H1 (cell line): Measurements from ENCODE around the gene OGDH. TPM values are rescaled to one million over a fixed set of nuclear protein-coding genes. Genes with fewer than 3 reads are reported as not detected.

ENCODE experiments used
- CTCF ChIA-PET: fragments of 300-600 bp; sonication (Branson Sonifier 250); formaldehyde crosslinking; loops from one replicate; lab custom pipeline; 2021; ENCODE audit not compliant: partially characterized antibody; lab: Charles Lee
- POLR2A ChIA-PET: fragments of 300-600 bp; sonication (Branson Sonifier 250); formaldehyde crosslinking; loops from one replicate; lab custom pipeline; 2021; ENCODE audit warnings: inconsistent platforms; ENCODE audit not compliant: partially characterized antibody; lab: Charles Lee
- DNase-seq, 2 experiments: peaks; one replicate each; pipeline versions ENCODE4 v3.0.0 to v3.0.0-alpha.2; 2010 to 2022; ENCODE audit warnings: low spot score in 2 of 2, low read depth in 1 of 2, mixed read lengths in 1 of 2
- FAIRE-seq: peaks from 2 replicates; lab custom pipeline; 2011; peaks lifted over from hg19 to GRCh38; lab: Jason Lieb, UNC
- H2AFZ ChIP-seq: 2 replicates; pipeline ENCODE4 v1.8.1; 2012; ENCODE audit warnings: low read length, inconsistent platforms
- H2AK5ac ChIP-seq: 2 replicates; pipeline ENCODE4 v1.6.1; 2013; ENCODE audit warnings: low read depth, low read length
- H2BK120ac ChIP-seq: replicated peaks from 2 replicates; pipeline ENCODE3; 2013; ENCODE audit warnings: low read depth, low read length, inconsistent platforms
- H2BK12ac ChIP-seq: 2 replicates; pipeline ENCODE4 v1.6.1; 2013; ENCODE audit warnings: low read depth, low read length
- H2BK15ac ChIP-seq: 2 replicates; pipeline ENCODE4 v1.6.1; 2013; ENCODE audit warnings: low read length
- H2BK20ac ChIP-seq: 2 replicates; pipeline ENCODE4 v1.6.1; 2013; ENCODE audit warnings: low read length
- H2BK5ac ChIP-seq: 2 replicates; pipeline ENCODE4 v1.6.1; 2013; ENCODE audit warnings: low read depth, low read length
- H3K14ac ChIP-seq: 2 replicates; pipeline ENCODE4 v1.6.1; 2013; ENCODE audit warnings: inconsistent platforms; ENCODE audit not compliant: insufficient read length
- H3K18ac ChIP-seq: 2 replicates; pipeline ENCODE4 v1.6.1; 2013; ENCODE audit warnings: low read length; ENCODE audit errors: extremely low read depth
- H3K23ac ChIP-seq: 2 replicates; pipeline ENCODE4 v1.6.1; 2013; ENCODE audit warnings: inconsistent platforms; ENCODE audit not compliant: insufficient read length
- H3K23me2 ChIP-seq: 2 replicates; pipeline ENCODE4 v1.6.1; 2013; ENCODE audit warnings: low read depth, low read length
- H3K27ac ChIP-seq: 2 replicates; pipeline ENCODE4 v1.6.1; 2011; ENCODE audit warnings: low read depth, low read length, inconsistent platforms
- H3K27me3 ChIP-seq, 4 experiments: replicated peaks in 1 of 4; 1 replicate in 1 of 4; 2 replicates in 3 of 4; pipeline versions ENCODE4 v1.6.1 to v1.8.1; 2011 to 2013; ENCODE audit warnings: low read length in 3 of 4, mild to moderate bottlenecking in 3 of 4, inconsistent platforms in 2 of 4, mixed read lengths in 2 of 4, moderate library complexity in 1 of 4; ENCODE audit not compliant: control insufficient read depth in 3 of 4, insufficient read depth in 3 of 4; ENCODE audit errors: extremely low read depth in 1 of 4
- H3K36me3 ChIP-seq, 4 experiments: 2 replicates each; pipeline versions ENCODE4 v1.6.1 to v1.8.1; 2011 to 2013; ENCODE audit warnings: mild to moderate bottlenecking in 4 of 4, low read length in 3 of 4, moderate library complexity in 2 of 4, control low read depth in 1 of 4, inconsistent platforms in 1 of 4; ENCODE audit not compliant: insufficient read depth in 4 of 4, control insufficient read depth in 2 of 4
- H3K4ac ChIP-seq: replicated peaks from 2 replicates; pipeline ENCODE3; 2013; ENCODE audit warnings: low read length, low read depth, mixed read lengths, inconsistent platforms; ENCODE audit not compliant: insufficient read length
- H3K4me1 ChIP-seq, 4 experiments: replicated peaks in 1 of 4; 1 replicate in 1 of 4; 2 replicates in 3 of 4; pipeline versions ENCODE4 v1.6.1 to v1.8.1; 2011 to 2013; ENCODE audit warnings: low read length in 3 of 4, inconsistent platforms in 2 of 4, mixed read lengths in 1 of 4; ENCODE audit not compliant: insufficient read depth in 4 of 4, control insufficient read depth in 3 of 4
- H3K4me2 ChIP-seq, 2 experiments: 2 replicates each; pipeline versions ENCODE4 v1.6.1 to v1.8.1; 2011 to 2013; ENCODE audit warnings: low read depth in 2 of 2, low read length in 2 of 2, control low read depth in 1 of 2, inconsistent platforms in 1 of 2, mild to moderate bottlenecking in 1 of 2; ENCODE audit not compliant: insufficient read depth in 1 of 2
- H3K4me3 ChIP-seq, 4 experiments: fragments of 200-600, 300-600 bp in 1 of 4; sonication (generic), shearing (Covaris generic), sonication (Bioruptor Twin) in 1 of 4; 2 replicates each; pipeline versions ENCODE4 v1.5.1 to v1.8.1; 2011 to 2016; ENCODE audit warnings: low read length in 4 of 4, low read depth in 3 of 4, control low read depth in 2 of 4, inconsistent platforms in 2 of 4, mild to moderate bottlenecking in 2 of 4, mixed read lengths in 1 of 4, moderate library complexity in 1 of 4; ENCODE audit not compliant: insufficient read depth in 2 of 4; ENCODE audit errors: extremely low read depth in 1 of 4
- H3K56ac ChIP-seq: replicated peaks from 2 replicates; pipeline ENCODE3; 2013; ENCODE audit warnings: low read depth, mild to moderate bottlenecking, mixed read lengths, low read length, inconsistent platforms; ENCODE audit not compliant: insufficient read length
- H3K79me1 ChIP-seq: 2 replicates; pipeline ENCODE4 v1.6.1; 2013; ENCODE audit warnings: low read depth, low read length, control low read depth
- H3K79me2 ChIP-seq, 2 experiments: 2 replicates each; pipeline versions ENCODE4 v1.6.1 to v1.8.1; 2012 to 2013; ENCODE audit warnings: low read length in 2 of 2, mild to moderate bottlenecking in 2 of 2, inconsistent platforms in 1 of 2; ENCODE audit not compliant: insufficient read depth in 2 of 2, control insufficient read depth in 1 of 2
- H3K9ac ChIP-seq, 4 experiments: replicated peaks in 1 of 4; 1 replicate in 1 of 4; 2 replicates in 3 of 4; pipeline versions ENCODE4 v1.6.1 to v1.8.1; 2011 to 2013; ENCODE audit warnings: low read depth in 3 of 4, low read length in 3 of 4, control low read depth in 2 of 4, mild to moderate bottlenecking in 2 of 4, moderate library complexity in 2 of 4, inconsistent platforms in 1 of 4; ENCODE audit errors: extremely low read depth in 1 of 4
- H3K9me3 ChIP-seq, 2 experiments: 2 replicates each; pipeline versions ENCODE4 v1.6.1 to v1.8.1; 2012 to 2013; ENCODE audit warnings: mild to moderate bottlenecking in 2 of 2, moderate library complexity in 2 of 2, control low read depth in 1 of 2, inconsistent platforms in 1 of 2, low read depth in 1 of 2, low read length in 1 of 2, mixed read lengths in 1 of 2; ENCODE audit not compliant: insufficient read depth in 2 of 2
- H4K20me1 ChIP-seq, 2 experiments: replicated peaks in 1 of 2; 2 replicates each; pipeline versions ENCODE3 to v1.8.1; 2011 to 2013; ENCODE audit warnings: inconsistent platforms in 2 of 2, low read length in 2 of 2, mild to moderate bottlenecking in 1 of 2; ENCODE audit not compliant: insufficient read depth in 2 of 2, control insufficient read depth in 1 of 2
- H4K5ac ChIP-seq: 2 replicates; pipeline ENCODE4 v1.6.1; 2013; ENCODE audit warnings: low read length, low read depth, mixed read lengths, inconsistent platforms; ENCODE audit not compliant: insufficient read length
- H4K8ac ChIP-seq: 2 replicates; pipeline ENCODE4 v1.8.0; 2013; ENCODE audit warnings: mild to moderate bottlenecking, moderate library complexity, low read length, inconsistent platforms; ENCODE audit not compliant: insufficient read depth; ENCODE audit errors: extremely low read depth
- H4K91ac ChIP-seq: replicated peaks from 2 replicates; pipeline ENCODE3; 2013; ENCODE audit warnings: low read length, mixed read lengths, inconsistent platforms; ENCODE audit not compliant: insufficient read length
- BACH1 ChIP-seq: IDR thresholded peaks from 2 replicates; pipeline ENCODE4 v1.6.1; 2012; ENCODE audit warnings: low read length, improper control_type of control experiment
- CBX8 ChIP-seq: fragments of 300-800, 300-1000 bp; sonication (generic); IDR thresholded peaks from 2 replicates; pipeline ENCODE4 v1.7.1; 2016; ENCODE audit warnings: low read depth, low read length, borderline replicate concordance
- CEBPB ChIP-seq: IDR thresholded peaks from 2 replicates; pipeline ENCODE4 v1.6.1; 2012; ENCODE audit warnings: low read depth, low read length
- CHD1 ChIP-seq: IDR thresholded peaks from 2 replicates; pipeline ENCODE4 v1.6.1; 2012; ENCODE audit warnings: low read depth, low read length, improper control_type of control experiment
- GABPA ChIP-seq: IDR thresholded peaks from 2 replicates; pipeline ENCODE4 v1.6.1; 2011; ENCODE audit warnings: mild to moderate bottlenecking, low read length, moderate library complexity, borderline replicate concordance; ENCODE audit not compliant: insufficient read depth
- GTF2F1 ChIP-seq: IDR thresholded peaks from 2 replicates; pipeline ENCODE4 v1.6.1; 2012; ENCODE audit warnings: low read depth, low read length, improper control_type of control experiment, borderline replicate concordance
- HDAC6 ChIP-seq: IDR thresholded peaks from one replicate; pipeline ENCODE4 v1.7.1; 2012; ENCODE audit warnings: low read depth, mild to moderate bottlenecking, inconsistent platforms, low read length, moderate library complexity
- JUN ChIP-seq: IDR thresholded peaks from 2 replicates; pipeline ENCODE4 v1.6.1; 2011; ENCODE audit warnings: low read depth, mild to moderate bottlenecking, improper control_type of control experiment, low read length
- KDM1A ChIP-seq: fragments of 200-600, 300-600 bp; sonication (generic); IDR thresholded peaks from 2 replicates; pipeline ENCODE4 v1.7.1; 2016; ENCODE audit warnings: mild to moderate bottlenecking, low read length, borderline replicate concordance
- KDM4A ChIP-seq: IDR thresholded peaks from one replicate; pipeline ENCODE4 v1.7.1; 2012; ENCODE audit warnings: low read depth, mild to moderate bottlenecking, moderate library complexity, low read length, inconsistent platforms; ENCODE audit not compliant: severe bottlenecking
- NRF1 ChIP-seq: IDR thresholded peaks from 2 replicates; pipeline ENCODE4 v1.6.1; 2011; ENCODE audit warnings: mild to moderate bottlenecking, low read depth, low read length, improper control_type of control experiment
- POLR2A ChIP-seq, 2 experiments: IDR thresholded peaks; 1 replicate in 1 of 2; 2 replicates in 1 of 2; pipeline ENCODE4 v1.6.1; 2011; ENCODE audit warnings: low read depth in 2 of 2, low read length in 2 of 2, mild to moderate bottlenecking in 2 of 2; ENCODE audit errors: control extremely low read depth in 1 of 2
- TAF1 ChIP-seq: IDR thresholded peaks from 2 replicates; pipeline ENCODE4 v1.6.1; 2011; ENCODE audit warnings: mild to moderate bottlenecking, low read depth, low read length
- TEAD4 ChIP-seq: IDR thresholded peaks from 2 replicates; pipeline ENCODE4 v1.6.1; 2012; ENCODE audit warnings: low read depth, low read length, inconsistent platforms, mixed read lengths
- WGBS, 2 experiments: shearing (Covaris generic) in 1 of 2; methylation state at CpG; one replicate each; pipeline versions ENCODE4 v1.1.6 to v1.1.7; 2013 to 2015; ENCODE audit warnings: low lambda C conversion rate in 2 of 2, mixed read lengths in 2 of 2, inconsistent platforms in 1 of 2, low coverage in 1 of 2, missing lambda C conversion rate in 1 of 2; ENCODE audit not compliant: insufficient replicate concordance in 2 of 2, insufficient coverage in 1 of 2, insufficient read length in 1 of 2; ENCODE audit errors: extremely low coverage in 1 of 2, missing lambda C conversion rate in 1 of 2; 5-methylcytosine and 5-hydroxymethylcytosine counted together
- polyA plus RNA-seq, 7 experiments: library from polyadenylated mRNA; depleted of rRNA in 3 of 7; stranded (reverse) in 5 of 7; unstranded in 2 of 7; fragments of >200 nt in 5 of 7; fragments of 200-250 nt in 2 of 7; gene quantifications; 1 replicate in 5 of 7; 2 replicates in 1 of 7; 4 replicates in 1 of 7; pipeline versions ENCODE4 v1.2.1 to v1.2.3, GENCODE V29; 2011 to 2013; ENCODE audit warnings: missing spikeins in 2 of 7, mixed read lengths in 2 of 7
- total RNA-seq: library from RNA; stranded (reverse); fragmentation: NEBNext Ultra II Directional; extraction: Animal tissue kit (Norgen Biotek cat#: 25700); gene quantifications from 2 replicates; pipeline ENCODE4 v1.2.1, GENCODE V29; 2021
- TF ChIP-seq, protein P1 (sequence below): IDR thresholded peaks from 2 replicates; pipeline ENCODE4 v1.6.1; 2011; ENCODE audit warnings: low read length, improper control_type of control experiment

OGDH gene
- total and polyA plus RNA-seq, 2 of the 8 experiments (the other 6 are each of a cell fraction or from before 2014, with no cell fraction given) = 71.6 to 91.6 TPM

DNA sequence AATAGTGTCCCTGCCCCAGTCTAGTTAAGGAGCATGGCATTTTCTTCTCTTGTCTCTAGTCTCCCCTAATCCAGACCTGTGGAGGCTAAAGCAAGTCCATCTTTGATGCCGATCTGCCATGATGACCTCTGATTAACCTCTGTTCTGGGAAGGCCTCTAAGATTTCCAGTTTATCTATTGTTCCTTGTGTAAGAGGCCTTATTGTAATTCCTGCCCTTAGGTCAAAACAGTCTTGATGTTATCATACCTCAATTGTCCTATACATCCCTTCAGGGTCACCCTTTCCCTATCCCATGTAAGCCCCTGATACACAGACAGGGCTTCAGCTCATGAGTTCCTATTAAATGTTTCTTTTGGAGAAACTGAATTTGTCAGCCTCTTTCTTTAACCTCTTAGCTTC lies 137.3 kb downstream of the OGDH start:
- H2BK120ac ChIP-seq = no peak overlapping the region
- no peak overlapping the region for H2AFZ ChIP-seq
- H3K9ac ChIP-seq = no peak overlapping the region
- H3K79me1 ChIP-seq = no peaks in the 10 kb centered on the region
- no peak overlapping the region for H3K56ac ChIP-seq
- H3K4me2 ChIP-seq = no peak overlapping the region
- FAIRE-seq (no peak), DNase-seq (no peak)
- H4K5ac ChIP-seq = no peak overlapping the region
- no peaks in the 10 kb centered on the region for H3K27me3 ChIP-seq
- H3K4ac ChIP-seq = no peak overlapping the region
- H3K4me1 ChIP-seq = peaks cover 0 to 4% (median 0%) of the 10 kb centered on the region in 4 experiments; a peak in 1 of 7 replicates
- no peak overlapping the region for H2BK20ac ChIP-seq
- H2BK15ac ChIP-seq = no peak overlapping the region
- no peaks in the 10 kb centered on the region for H3K23me2 ChIP-seq
- ChIA-PET CTCF (no interaction called here), POLR2A (interaction anchor here (0.6 kb wide), 1 partner anchor 50 kb away, joined by 3 read pairs; no protein-coding TSS in a partner anchor)
- H3K23ac ChIP-seq = no peak overlapping the region
- H2BK5ac ChIP-seq = no peak overlapping the region
- H3K18ac ChIP-seq = no peak overlapping the region
- H3K79me2 ChIP-seq = no peaks in the 10 kb centered on the region
- H3K27ac ChIP-seq = no peak overlapping the region
- no peak overlapping the region for H3K14ac ChIP-seq
- no peak overlapping the region for H4K8ac ChIP-seq
- no peak overlapping the region for H4K91ac ChIP-seq
- H4K20me1 ChIP-seq = no peaks in the 10 kb centered on the region
- H3K36me3 ChIP-seq = no peaks in the 10 kb centered on the region
- H2BK12ac ChIP-seq = no peak overlapping the region
- whole genome bisulfite sequencing, 2 experiments = 95% methylated on average over 1 of the region's 1 CpG; no CpG with 5 or more reads in 1 of the 2 experiments
- no peaks in the 10 kb centered on the region for H3K9me3 ChIP-seq
- no peak overlapping the region for H2AK5ac ChIP-seq
- H3K4me3 ChIP-seq = no peak overlapping the region
- TF ChIP-seq TAF1 = no peak
- no peak for TF ChIP-seq POLR2A (IDR thresholded peaks at IDR 0.05; ENCODE audit: control extremely low read depth in 1 of 2, low read depth in 2 of 2, low read length in 2 of 2)
- TF ChIP-seq KDM4A = no peak
- no peak for TF ChIP-seq BACH1
- TF ChIP-seq CEBPB = no peak
- no peak for TF ChIP-seq CHD1
- TF ChIP-seq, protein P1, sequence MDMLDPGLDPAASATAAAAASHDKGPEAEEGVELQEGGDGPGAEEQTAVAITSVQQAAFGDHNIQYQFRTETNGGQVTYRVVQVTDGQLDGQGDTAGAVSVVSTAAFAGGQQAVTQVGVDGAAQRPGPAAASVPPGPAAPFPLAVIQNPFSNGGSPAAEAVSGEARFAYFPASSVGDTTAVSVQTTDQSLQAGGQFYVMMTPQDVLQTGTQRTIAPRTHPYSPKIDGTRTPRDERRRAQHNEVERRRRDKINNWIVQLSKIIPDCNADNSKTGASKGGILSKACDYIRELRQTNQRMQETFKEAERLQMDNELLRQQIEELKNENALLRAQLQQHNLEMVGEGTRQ = no peak
- no peak for TF ChIP-seq GABPA
- TF ChIP-seq JUN = no peak
- TF ChIP-seq HDAC6 = no peak
- no peak for TF ChIP-seq TEAD4
- no peak for TF ChIP-seq NRF1
- no peak for TF ChIP-seq KDM1A
- TF ChIP-seq CBX8 = no peak
- TF ChIP-seq GTF2F1 = no peak
